ENCODE data around the gene PSME1.

The PSME1 gene

DNA sequence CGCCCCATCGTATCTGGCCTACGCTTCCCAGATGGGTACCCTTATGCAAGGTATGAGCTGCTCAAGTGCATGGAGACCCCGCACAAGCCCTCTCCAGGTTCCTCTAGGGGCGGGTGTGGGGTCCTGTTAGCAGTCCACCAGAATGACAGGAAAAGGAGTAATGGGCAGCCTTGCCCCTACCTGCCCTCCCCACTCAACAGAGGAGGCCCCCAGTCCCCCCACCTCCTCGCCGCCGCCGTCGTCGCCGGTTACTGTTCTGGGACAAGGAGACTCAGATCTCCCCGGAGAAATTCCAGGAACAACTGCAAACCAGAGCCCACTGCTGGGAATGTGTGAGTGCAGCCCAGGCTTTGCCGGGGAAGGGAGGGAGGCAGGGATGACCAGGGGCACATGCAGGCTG, 41.9 kb downstream of the PSME1 start:
- Histone ChIP-seq H3F3A (ENCODE audit: insufficient read depth, low read length) (no peaks in the 10 kb centered on the region), H3K27me3 (replicated peaks; ENCODE audit: insufficient read depth, low read length) (no peaks in the 10 kb centered on the region), H3K9me3 (replicated peaks; ENCODE audit: insufficient read depth, low read length) (no peaks in the 10 kb centered on the region), H4K20me1 (ENCODE audit: insufficient read depth, low read length) (no peaks in the 10 kb centered on the region), H3K9me2 (replicated peaks; ENCODE audit: insufficient read depth, low read length) (no peaks in the 10 kb centered on the region), H3K36me3 (replicated peaks; ENCODE audit: insufficient read depth, low read length) (no peaks in the 10 kb centered on the region), H3K4me1 (ENCODE audit: low read length) (no peaks in the 10 kb centered on the region), H3K27ac (ENCODE audit: low read length) (no peak overlapping the region), H3K4me3 (ENCODE audit: low read length) (no peak overlapping the region), H3K4me2 (ENCODE audit: low read depth, low read length) (no peak overlapping the region), H3K9ac (ENCODE audit: low read length) (no peak overlapping the region), H3K79me2 (ENCODE audit: low read length) (no peaks in the 10 kb centered on the region), H2AFZ (ENCODE audit: low read length) (no peak overlapping the region)
- DNase-seq: no peak
- TF ChIP-seq EZH2phosphoT487 (IDR thresholded peaks at IDR 0.05; ENCODE audit: low read length): no peak
- TF ChIP-seq EZH2 (optimal IDR thresholded peaks at IDR 0.05; ENCODE audit: low read depth, low read length): no peak
- TF ChIP-seq, protein P1, sequence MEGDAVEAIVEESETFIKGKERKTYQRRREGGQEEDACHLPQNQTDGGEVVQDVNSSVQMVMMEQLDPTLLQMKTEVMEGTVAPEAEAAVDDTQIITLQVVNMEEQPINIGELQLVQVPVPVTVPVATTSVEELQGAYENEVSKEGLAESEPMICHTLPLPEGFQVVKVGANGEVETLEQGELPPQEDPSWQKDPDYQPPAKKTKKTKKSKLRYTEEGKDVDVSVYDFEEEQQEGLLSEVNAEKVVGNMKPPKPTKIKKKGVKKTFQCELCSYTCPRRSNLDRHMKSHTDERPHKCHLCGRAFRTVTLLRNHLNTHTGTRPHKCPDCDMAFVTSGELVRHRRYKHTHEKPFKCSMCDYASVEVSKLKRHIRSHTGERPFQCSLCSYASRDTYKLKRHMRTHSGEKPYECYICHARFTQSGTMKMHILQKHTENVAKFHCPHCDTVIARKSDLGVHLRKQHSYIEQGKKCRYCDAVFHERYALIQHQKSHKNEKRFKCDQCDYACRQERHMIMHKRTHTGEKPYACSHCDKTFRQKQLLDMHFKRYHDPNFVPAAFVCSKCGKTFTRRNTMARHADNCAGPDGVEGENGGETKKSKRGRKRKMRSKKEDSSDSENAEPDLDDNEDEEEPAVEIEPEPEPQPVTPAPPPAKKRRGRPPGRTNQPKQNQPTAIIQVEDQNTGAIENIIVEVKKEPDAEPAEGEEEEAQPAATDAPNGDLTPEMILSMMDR (IDR thresholded peaks at IDR 0.05; ENCODE audit: low read length): no peak

GRCh38 chr14:24178399-24179178, 42.6 kb downstream of the PSME1 start:
- H3K36me3 ChIP-seq (replicated peaks; ENCODE audit: insufficient read depth, low read length): no peaks in the 10 kb centered on the region
- H3K79me2 ChIP-seq (ENCODE audit: low read length): no peaks in the 10 kb centered on the region
- H3K4me2 ChIP-seq (ENCODE audit: low read depth, low read length): no peak overlapping the region
- no peaks in the 10 kb centered on the region for H4K20me1 ChIP-seq (ENCODE audit: insufficient read depth, low read length)
- no peak overlapping the region for H3K27ac ChIP-seq (ENCODE audit: low read length)
- H3F3A ChIP-seq (ENCODE audit: insufficient read depth, low read length): no peaks in the 10 kb centered on the region
- no peak for DNase-seq
- no peak overlapping the region for H3K9ac ChIP-seq (ENCODE audit: low read length)
- H2AFZ ChIP-seq (ENCODE audit: low read length): no peak overlapping the region
- H3K9me2 ChIP-seq (replicated peaks; ENCODE audit: insufficient read depth, low read length): no peaks in the 10 kb centered on the region
- no peaks in the 10 kb centered on the region for H3K9me3 ChIP-seq (replicated peaks; ENCODE audit: insufficient read depth, low read length)
- H3K4me3 ChIP-seq (ENCODE audit: low read length): no peak overlapping the region
- H3K27me3 ChIP-seq (replicated peaks; ENCODE audit: insufficient read depth, low read length): no peaks in the 10 kb centered on the region
- TF ChIP-seq EZH2 (optimal IDR thresholded peaks at IDR 0.05; ENCODE audit: low read depth, low read length) (no peak), EZH2phosphoT487 (IDR thresholded peaks at IDR 0.05; ENCODE audit: low read length) (no peak)
- TF ChIP-seq, protein P1 (IDR thresholded peaks at IDR 0.05; ENCODE audit: low read length): no peak
- no peaks in the 10 kb centered on the region for H3K4me1 ChIP-seq (ENCODE audit: low read length)

GRCh38 chr14:24179294-24179960, 43.4 kb downstream of the PSME1 start:
- Histone ChIP-seq H2AFZ (ENCODE audit: low read length) (no peak overlapping the region), H3K27me3 (replicated peaks; ENCODE audit: insufficient read depth, low read length) (no peaks in the 10 kb centered on the region), H4K20me1 (ENCODE audit: insufficient read depth, low read length) (no peaks in the 10 kb centered on the region), H3K4me2 (ENCODE audit: low read depth, low read length) (no peak overlapping the region), H3K9me3 (replicated peaks; ENCODE audit: insufficient read depth, low read length) (no peaks in the 10 kb centered on the region), H3K4me1 (ENCODE audit: low read length) (no peaks in the 10 kb centered on the region), H3K9me2 (replicated peaks; ENCODE audit: insufficient read depth, low read length) (no peaks in the 10 kb centered on the region), H3K4me3 (ENCODE audit: low read length) (no peak overlapping the region), H3K36me3 (replicated peaks; ENCODE audit: insufficient read depth, low read length) (no peaks in the 10 kb centered on the region), H3K79me2 (ENCODE audit: low read length) (no peaks in the 10 kb centered on the region), H3F3A (ENCODE audit: insufficient read depth, low read length) (no peaks in the 10 kb centered on the region), H3K9ac (ENCODE audit: low read length) (no peak overlapping the region), H3K27ac (ENCODE audit: low read length) (no peak overlapping the region)
- TF ChIP-seq EZH2 (optimal IDR thresholded peaks at IDR 0.05; ENCODE audit: low read depth, low read length): no peak
- TF ChIP-seq EZH2phosphoT487 (IDR thresholded peaks at IDR 0.05; ENCODE audit: low read length): no peak
- TF ChIP-seq, protein P1 (IDR thresholded peaks at IDR 0.05; ENCODE audit: low read length): no peak
- no peak for DNase-seq

Data from MM.1S (cell line).